ENCODE measurements around the gene AMOTL2.

AMOTL2 gene

DNA sequence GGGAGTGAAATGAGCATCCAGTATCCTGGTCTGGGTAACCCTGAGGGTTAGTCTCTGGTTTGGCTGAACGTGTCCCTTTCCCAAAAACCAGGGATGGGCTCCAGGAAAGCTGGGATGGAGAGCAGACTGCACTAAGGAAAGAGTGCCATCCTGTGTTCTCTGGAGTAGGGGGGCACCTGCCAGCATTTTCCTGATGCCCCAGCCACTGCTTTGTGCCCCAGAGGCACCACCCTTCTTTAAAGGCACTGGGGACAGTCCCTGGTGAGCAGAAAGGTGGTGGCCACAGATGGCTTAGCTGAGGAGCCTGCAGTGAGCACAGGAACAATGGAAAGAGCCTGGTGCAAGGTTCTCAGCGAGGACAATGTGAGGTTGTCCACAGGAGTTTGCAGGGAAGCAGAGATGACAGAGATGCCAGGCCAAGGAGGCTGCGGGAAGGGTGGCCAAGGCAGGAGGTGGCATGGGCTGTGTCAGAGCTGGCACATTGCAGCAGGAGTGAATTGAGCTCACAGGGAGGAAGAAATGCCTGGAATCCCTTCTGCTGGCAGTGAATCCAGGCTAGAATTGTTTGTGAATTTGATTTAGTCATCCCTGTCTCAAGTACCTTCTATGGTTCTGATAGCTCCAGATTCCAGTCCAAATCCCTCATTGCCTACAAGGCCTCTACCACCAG lies 39.9 kb downstream of the AMOTL2 start:
- no peak for DNase-seq (ENCODE audit: low spot score)

DNA sequence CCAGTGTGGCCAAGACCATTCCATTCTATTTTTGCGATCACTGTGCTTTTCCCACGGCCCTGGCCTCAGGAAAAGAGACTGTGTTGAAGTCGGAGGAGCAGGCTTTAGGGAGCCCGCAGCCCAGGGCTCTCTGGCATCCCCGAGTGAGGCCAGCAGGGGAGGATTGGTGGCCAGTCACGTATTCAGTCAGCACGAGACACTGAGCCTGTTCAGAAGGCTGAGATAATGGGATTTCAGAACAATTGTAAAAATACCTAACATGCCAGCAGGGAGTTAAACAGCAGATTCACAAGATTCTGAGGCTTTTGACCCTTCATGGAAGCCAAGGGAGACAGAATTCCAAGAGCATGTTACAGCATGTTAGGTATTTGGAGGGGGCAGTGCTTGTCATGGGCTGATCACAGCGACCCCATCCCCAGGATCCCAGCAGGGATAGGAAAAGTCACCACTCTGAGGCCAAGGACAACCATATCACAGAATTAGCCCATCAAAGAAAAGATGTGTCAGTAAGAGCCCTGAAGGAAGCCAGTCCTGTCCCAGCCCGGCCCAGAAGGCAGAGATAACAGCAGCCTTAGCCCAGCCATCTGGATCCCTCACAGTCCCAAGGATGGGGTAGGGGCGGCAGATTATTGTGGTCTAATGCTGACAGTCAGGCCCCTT lies 40.6 kb downstream of the AMOTL2 start:
- DNase-seq (ENCODE audit: low spot score): peak; percentile 82

DNA sequence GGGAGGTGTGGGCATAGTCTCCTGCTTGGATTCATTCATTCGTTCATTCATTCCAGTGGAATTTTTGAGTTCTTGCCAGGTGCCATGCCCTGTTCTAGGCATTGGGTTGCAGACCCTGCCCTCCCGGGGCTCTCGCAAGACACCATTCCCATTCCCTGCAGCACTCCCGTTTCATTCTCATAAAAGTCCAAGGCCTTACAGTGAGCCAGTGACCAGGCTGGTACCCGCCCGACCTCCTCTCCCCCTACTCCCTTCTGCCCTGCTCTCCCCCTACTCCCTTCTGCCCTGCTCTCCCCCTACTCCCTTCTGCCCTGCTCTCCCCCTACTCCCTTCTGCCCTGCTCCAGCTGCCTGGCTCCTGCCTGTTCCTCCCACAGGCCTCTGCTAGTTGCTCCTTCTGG lies 41.9 kb downstream of the AMOTL2 start:
- DNase-seq (ENCODE audit: low spot score): no peak

DNA sequence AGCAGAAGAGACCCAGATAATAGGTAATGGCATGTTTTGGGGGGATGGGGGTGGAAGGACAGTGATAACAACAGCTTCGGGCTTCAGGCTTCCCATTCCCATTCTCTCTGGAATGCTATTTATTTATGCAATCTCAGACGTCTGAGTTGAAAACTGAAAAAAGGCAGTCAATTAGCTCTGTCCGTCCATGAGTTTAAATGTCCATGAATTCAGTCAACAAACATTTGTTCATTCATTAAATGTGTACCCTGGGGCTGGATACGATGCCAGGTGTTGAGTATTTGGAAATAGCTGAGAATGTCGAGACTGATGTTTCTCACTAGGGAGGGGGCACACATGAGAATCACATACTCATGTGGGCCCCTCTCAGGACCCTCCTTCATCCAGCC lies 42.4 kb downstream of the AMOTL2 start:
- no peak for DNase-seq (ENCODE audit: low spot score)

DNA sequence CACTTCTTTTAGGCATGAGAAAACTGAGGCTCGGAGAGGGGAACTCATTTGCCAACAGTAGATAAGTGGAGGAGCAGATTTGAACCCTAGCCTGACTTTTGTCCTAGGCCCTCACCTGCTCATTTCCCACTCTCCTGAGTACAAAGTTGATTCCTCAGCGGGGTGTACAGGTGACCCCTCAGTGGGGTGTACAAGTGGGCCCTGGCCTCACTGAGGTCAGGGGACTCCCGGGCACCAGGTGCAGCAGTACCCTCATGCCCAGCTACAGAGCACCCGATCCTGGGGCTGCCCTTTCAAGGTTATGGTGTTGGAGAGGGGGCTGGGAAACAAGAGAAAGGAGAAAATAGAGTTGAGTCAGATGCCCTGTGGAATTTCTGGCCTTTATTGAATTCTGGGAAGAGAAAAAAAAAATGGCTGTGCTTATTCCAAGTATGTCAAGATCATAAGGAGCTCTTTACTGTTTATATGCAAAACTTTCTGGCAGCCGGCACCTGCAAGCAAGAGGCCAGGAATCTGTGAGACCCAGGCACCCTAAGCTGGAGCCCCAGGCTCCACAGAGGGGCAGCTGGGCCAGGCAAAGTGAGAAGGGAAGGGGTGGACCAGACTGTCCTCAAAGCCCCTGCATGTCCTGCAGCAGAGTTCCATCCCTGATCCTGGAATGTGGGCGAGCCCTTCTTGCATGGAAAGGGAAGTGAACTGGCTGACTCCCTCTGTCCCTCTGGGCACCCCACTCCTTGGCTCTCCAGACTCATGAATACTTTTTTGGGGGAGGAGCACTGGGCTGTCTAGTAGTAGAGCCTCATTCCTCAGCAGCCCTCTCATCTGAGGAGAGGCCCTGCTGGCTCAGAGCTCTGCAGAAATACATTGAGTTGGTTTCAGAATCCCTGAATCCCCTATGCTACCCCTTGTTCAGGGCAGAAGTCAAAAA lies 43.1 kb downstream of the AMOTL2 start:
- no peak for DNase-seq (ENCODE audit: low spot score)

DNA sequence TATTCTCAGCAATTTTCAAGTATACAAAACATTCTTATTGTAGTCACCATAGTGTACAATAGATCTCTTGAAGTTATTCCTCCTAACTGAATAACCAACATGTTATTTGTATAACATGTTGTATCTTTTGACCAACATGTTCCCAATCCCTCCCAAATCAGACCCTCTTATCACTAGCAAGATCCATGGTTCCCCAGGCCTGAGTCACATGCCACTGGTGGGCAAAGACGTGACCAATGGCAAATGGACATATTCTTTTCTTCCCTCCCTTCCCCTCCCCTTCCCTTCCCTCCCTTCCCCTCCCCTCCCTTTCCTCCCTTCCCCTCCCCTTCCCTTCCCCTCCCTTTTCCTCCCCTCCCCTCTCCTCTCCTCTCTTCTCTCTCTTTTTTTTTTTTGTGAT lies 45.4 kb downstream of the AMOTL2 start:
- DNase-seq (ENCODE audit: low spot score): no peak

DNA sequence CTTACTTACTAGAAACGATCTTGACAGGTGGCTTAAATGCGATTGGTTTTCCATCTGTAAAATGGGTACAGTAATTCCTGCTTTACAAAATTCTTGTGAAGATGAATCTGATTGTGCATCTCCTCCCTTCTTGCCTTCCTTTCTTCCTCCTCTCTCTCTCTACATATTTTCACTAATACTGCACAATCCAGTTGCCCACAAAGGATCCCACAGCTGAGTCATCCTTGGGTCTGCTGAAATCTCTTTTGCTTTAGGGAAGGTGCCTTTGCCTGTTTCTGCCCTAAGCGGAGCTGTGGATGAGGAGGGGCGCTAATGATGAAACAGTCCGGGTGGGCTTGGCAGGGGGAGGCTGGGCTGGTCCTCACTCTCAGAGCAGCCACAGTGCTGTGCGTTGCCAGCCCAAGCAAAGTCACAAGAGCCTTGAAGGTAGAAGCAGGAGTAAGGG lies 46.1 kb downstream of the AMOTL2 start:
- DNase-seq (ENCODE audit: low spot score): no peak

DNA sequence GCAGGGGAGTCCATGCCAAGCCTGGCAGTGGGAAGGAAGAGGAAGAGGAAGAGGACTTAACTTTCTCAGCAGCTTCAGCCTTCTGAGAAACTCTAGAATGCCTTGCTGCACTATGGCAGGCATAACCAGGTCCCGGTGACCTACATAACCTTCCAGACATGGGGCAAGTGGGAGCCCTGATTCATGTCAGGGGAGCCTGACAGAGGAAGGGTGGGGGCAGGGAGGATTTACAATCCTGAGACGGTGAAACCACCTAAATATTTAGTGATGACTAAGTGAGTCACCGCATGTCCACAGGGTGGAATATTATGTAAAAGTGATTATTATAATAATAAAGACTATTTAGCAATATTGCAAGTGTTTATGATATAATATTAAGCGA lies 46.7 kb downstream of the AMOTL2 start:
- DNase-seq (ENCODE audit: low spot score): no peak

DNA sequence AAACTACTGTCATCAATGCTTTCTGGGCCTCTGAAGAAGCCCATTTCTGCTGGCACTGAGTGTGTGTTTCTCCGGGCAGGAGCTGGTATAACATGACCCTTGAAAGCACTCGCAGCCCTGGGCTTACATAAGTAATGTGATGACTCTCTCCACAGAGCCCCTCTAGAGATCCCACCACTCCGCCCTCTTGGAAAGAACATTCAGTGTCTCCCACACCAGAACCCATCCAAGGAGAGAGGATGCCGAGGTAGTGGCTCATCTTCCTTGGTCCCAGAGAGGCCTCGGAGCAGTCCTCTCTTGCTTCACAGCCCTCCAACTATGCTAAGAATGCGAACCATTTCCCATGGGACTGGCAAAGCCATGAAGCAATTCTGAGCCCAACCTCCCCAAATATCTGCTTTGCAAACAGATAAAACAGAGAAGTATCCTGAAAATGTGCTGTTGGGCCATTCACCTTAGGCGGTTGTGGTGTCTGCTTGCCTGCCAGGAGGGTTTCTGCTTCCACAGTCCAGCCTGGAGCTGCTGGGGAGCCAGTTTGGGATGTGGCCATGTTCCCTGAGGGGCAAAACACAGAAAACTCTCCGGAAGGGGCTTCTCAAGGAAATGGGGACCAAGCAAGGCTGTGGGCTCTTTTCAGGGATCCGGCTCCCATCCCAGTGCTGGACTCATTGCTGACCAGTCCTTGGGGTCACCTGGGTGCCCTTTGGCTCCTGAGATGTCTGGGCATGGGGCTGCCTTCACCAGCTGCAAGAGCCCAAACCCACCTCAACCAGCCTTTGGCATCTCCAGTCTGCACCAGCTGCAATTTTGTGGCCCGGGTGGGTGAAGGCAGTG lies 47.3 kb downstream of the AMOTL2 start:
- peak; percentile 54 for DNase-seq (ENCODE audit: low spot score)

DNA sequence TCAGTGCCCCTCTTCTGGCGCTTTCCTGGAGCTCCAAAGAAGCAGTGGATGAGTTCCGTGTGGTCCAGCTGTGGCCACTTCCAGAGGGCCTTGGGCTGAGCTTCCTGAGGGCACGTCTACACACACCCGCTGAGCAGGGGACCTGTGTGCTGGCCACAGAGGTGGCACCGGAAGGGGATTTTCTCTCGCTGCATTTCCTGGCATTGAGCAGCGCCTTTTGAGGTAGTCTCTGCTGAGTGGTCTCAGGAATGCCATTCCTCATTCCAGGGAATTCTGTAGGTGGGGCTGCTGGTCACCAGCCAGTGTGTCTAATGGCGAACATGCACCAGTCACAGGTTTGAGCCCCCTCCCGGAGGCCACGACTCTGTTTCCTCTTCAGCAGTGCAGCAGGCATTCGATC lies 48.1 kb downstream of the AMOTL2 start:
- peak; percentile 48 for DNase-seq (ENCODE audit: low spot score)

DNA sequence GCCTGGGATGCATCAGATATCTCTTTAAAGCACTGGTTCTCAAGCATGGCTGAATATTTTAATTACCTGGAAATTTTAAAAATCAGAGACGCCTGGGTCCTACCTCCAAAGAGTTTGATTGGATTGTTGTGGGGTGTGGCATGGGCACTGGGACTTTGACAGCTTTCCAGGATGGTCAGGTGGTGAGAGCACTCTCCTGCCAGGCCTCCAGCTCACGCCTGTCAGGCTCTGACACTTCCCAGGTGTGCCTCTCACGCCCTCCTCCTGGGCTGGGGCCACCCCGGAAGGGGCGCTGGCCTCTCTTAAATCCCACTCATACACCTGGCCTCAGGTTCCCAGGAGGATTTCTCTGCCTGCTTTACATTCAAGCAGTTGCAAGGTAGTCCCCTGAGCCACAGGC lies 48.5 kb downstream of the AMOTL2 start:
- peak; percentile 42 for DNase-seq (ENCODE audit: low spot score)

DNA sequence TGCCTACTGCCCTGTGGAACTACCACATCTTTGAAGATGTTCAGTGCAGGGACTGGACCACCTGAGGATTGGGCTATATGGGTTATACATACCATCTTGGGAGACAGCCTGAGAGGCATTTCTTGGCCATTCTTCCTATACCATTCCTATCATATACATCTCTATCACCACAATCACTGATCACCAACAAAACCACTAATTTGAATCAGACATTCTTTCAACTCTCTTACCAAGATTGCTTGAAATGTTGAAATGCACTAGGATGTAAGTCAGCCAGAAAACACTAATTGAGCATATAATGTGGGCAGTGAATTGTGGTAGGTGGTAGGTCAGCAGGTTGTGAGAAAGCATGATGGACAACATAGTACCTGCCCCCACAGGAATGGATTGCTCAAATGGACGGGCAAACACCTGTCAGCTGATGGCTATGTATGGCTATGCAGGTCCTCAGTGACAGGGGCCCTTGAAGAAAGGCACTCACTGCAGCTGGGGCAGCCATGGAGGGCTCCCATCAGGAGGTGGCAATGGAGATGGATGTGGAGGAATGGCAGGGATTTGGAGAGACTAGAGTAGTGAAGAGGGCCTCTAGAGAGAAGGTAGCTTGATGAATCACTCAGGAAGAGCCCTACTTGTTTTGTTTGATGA lies 49.1 kb downstream of the AMOTL2 start:
- DNase-seq (ENCODE audit: low spot score): peak; percentile 30

DNA sequence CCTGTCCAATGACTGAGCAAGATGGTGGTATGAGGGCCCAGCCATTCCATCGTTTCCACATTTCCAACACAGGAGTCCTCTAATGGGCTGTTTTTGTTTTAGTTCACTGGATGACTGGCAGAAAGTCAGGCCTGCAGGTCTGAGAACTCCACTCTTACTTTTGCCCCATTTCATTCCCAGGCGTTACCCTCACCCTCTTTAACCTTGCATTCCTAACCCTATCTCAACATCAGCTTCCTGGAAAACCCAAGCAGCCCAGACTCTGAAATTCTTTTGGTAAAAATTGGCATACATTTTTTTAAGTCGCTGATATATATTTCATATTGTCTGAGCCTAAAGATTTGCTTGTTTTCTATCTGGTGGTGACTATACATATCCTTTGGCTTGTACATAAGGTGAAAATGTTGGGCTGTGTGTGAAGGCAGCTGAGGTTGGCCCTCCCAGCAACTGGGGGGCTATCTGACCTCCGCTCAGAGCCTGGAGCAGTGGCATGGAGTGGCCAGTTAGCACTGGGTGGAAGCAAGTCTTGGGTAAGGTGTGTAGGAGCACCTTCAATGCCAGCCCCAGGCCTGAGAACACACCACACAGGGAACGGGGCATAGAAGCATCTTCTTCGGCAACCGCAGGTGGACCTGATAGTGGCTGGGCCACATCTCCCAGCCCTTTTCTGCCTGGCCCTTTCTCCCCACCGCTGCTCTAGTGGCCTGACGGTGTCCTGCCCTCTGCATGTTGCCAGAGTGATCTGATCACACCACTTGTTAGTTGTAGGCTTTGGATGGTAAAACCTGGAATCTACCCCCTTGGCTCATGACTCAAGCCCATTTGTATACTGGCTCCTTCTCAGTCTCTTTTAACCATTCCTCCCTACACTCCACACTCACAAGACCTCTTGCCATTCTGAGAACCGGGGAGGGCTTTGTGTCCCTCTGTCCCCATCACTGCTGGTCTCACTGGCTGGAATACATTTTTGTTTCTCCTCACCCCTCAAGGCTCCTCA lies 50.0 kb downstream of the AMOTL2 start:
- peak; percentile 39 for DNase-seq (ENCODE audit: low spot score)

DNA sequence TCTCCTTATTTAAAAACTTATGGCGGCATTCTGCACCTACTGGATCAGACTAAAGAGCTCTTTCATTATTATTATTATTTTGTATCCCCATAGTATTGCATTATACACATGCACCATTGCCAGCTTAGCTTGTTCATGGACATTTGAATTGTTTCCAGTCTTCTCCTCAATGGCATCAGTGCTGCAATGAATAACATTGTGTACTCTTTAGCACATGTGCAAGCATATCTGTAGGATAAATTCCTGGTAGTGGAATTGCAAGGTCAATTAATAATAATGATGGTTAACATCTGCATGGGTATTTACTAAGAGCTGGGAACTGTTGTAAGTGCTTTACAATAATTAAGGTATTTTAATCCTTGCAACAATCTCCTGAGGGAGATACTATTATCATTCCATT lies 52.0 kb downstream of the AMOTL2 start:
- no peak for DNase-seq (ENCODE audit: low spot score)

DNA sequence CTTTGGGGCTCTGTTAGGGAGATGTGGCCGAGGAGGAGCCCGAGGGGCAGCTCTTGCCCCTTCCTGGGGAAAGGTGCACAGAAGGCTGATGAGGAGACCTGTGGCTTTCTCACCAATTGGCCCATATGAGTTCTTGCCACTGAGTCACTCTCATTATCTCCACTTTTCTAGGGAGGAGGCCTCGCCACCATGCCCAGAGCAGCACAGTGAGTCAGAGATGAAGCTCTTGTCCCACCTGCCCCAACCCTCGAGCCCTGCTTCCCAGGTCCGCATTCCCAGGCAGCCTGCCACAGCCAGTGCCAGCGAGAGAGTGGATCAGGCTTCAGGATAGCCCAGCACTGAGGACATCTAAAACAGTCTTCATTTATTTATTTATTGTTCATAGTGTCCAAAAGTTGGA lies 53.5 kb downstream of the AMOTL2 start:
- DNase-seq (ENCODE audit: low spot score): peak; percentile 34

DNA sequence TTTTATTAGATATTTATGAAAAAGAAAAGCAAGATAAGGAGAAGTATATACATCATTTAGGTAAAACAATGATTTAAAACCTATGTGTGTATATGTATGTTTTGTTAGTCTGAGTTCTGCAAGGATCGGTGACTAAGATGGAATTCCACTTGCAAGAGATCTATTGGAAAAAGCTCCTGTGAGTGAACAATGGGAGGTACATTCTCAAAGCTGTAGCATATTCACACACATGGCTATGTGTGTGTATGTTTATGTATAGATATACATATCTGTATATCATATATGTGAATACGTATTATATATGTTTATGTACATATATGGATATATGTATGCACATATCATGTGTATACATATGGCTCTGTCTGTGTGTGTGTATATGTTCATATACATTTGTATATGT lies 54.3 kb downstream of the AMOTL2 start:
- no peak for DNase-seq (ENCODE audit: low spot score)

DNA sequence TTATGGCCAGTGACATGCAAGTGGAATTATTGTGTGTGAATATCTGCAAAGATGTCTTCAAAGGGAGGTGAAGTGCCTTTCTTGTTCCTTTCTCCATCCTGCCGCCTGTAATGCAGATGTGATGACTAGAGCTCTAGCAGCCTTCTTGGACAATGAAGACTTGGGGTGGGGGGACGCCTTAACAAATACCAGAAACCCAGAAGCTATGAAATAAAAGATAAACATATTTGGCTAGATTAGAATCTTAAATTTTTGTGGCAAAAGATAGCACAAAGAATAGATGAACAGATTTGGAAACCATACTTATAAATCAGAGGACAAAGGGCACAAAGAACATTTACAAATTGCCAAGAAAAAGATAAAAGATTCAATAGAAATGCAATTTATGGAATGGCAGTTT lies 56.1 kb downstream of the AMOTL2 start:
- DNase-seq (ENCODE audit: low spot score): no peak

DNA sequence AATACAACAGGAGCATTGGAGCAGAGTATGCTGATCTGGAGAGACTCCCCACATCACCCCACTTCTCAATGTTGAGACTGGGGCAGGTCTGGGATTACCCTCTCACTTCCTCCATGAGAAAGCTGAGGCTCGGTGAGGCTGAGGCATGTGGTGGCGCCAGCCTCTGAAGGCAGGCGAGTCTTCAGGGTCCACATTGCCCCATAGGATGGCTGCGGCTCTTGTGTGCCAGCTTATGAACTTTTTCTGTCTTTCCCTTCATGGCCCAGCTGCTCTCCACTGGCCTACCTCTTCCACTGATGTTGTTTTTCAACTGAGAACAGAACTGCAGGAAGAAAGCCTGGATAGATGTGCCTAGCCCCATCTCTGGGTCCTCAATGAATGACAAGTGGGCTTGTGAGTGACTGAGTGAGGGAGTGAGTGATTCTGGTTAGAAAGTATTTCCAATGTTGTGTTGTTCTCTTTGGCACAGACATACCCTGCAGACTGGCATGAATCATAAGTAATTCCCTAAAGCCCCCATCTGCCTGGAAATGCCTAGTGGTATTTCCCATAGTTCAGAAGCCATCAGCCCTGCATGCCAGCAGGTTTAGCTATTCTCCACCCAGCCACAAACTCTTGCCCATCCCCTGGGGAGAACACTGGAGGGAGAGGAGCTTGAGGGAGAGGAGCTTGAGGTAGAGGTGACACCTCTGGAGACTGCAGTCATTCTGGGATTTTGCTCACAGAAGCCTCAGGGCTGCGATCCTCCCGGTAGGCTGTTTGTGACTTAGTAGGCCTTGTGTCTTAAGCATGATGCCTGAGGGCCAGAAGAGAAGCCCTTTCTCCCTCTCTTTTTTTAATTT lies 56.9 kb downstream of the AMOTL2 start:
- DNase-seq (ENCODE audit: low spot score): peak; percentile 40
